Measurements from ENCODE around the gene TMEM221. TPM values are rescaled to one million over a fixed set of nuclear protein-coding genes. Genes with fewer than 3 reads are reported as not detected.

The TMEM221 gene
- total RNA-seq, 1 donor from 2014 or later = not detected

DNA sequence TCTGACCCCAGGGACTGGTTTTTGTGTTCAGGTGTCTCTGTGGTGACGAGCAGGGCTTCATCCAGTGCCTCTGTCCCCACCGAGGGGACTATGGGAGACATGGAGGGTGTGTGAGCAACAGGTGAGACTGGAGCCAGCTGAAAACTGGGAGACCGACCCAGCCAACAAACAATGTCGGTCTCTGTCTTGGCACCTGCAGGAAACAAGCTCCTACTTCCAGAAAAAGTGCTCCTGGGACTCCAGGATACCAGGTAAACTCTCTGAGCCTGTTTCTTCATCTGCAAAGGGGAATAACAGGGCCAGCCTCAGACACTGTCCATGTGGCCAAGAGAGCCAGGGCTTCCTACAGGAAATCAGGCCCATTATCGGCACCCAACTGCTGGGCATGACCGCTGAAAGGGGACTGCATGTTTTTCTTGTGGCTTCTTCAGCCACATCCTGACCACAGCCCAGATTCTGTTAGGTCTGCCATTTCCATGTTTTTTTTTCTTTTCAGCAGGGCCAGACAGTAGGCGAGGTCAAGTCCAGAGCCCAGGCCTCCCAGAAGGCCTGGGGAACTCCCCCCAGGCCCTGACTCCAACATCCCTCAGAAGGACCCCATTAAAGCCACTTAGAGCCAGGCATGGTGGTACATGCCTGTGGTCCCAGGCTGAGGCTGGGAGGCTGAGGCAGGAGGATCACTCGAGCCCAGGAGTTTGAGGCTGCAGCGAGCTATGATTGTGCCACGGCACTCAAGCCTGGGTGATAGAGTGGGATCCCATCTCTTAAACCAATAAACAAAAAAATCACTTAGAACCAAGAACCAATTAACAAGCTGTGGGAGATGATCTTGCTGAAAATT is 42.2 kb downstream of the TMEM221 start:
- H3K36me3 Mint-ChIP-seq (ENCODE audit: low read depth) = peaks cover 32% of the 10 kb centered on the region

DNA sequence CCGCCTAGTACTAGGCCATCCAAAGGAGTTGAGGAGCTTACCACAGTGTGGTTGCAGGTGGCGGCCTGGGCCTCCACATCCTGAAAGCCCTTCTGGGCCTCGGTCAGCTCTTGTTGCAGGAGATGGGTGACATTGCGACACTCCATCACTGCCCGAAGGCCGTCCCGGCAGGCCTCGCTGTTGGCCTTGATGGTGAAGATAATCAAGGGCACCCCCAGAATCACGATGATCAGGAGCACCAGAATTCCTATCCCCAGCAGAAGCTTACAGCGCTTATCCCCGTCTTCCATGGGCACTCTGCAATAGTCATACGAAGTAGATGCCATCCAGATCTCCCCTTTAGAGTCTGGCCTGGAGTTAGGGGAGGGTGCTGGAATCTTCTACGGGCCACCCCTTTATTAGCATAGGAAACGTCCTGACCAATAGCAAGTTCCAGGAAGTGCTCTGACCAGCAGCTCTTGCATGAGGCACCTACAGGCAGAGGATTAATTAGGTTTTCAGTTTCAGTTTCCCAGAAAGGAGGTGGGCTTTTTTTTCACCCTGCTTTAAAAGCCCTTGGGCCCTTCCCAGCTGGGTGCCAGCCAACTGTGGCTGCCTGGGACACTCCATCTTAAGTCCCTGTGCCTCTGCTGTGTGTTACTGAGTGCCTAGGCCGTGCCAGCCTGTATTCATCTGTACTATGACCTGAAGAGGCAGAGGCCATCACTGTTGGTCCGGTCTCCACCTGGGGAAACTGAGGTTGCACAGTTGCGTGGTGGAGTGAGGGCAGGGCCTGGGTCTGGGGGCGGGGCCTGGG is 43.0 kb downstream of the TMEM221 start, which contains the start of gene BST2:
Gene BST2, minus strand, starts transcription at position 381 of the 796 bp plus-strand sequence. Its CDS starts 55 bp downstream, at position 326.
- Mint-ChIP-seq H3K9me3 (no peaks in the 10 kb centered on the region), H3K36me3 (ENCODE audit: low read depth) (peaks cover 37% of the 10 kb centered on the region), H3K27me3 (no peaks in the 10 kb centered on the region), H3K4me1 (peaks cover 49% of the 10 kb centered on the region), H3K4me3 (peak within 1 kb of the TSS; percentile 92), H3K27ac (peak within 1 kb of the TSS; percentile 93)
- ATAC-seq (ENCODE audit: low read depth) (peak; percentile 86), DNase-seq (peak; percentile 42)
- ChIA-PET CTCF (interaction anchor here (1.1 kb wide), 1 partner anchor 14 kb away, joined by 5 read pairs; the partner anchor contains the start of gene MVB12A), POLR2A (interaction anchor here (0.5 to 3.3 kb wide), 23 partner anchors 10 to 942 kb away, joined by 3 to 60 read pairs (median 4); partner anchors contain the start of genes BABAM1, CCDC194, MVB12A and PGLS)
- TF ChIP-seq, protein P1, sequence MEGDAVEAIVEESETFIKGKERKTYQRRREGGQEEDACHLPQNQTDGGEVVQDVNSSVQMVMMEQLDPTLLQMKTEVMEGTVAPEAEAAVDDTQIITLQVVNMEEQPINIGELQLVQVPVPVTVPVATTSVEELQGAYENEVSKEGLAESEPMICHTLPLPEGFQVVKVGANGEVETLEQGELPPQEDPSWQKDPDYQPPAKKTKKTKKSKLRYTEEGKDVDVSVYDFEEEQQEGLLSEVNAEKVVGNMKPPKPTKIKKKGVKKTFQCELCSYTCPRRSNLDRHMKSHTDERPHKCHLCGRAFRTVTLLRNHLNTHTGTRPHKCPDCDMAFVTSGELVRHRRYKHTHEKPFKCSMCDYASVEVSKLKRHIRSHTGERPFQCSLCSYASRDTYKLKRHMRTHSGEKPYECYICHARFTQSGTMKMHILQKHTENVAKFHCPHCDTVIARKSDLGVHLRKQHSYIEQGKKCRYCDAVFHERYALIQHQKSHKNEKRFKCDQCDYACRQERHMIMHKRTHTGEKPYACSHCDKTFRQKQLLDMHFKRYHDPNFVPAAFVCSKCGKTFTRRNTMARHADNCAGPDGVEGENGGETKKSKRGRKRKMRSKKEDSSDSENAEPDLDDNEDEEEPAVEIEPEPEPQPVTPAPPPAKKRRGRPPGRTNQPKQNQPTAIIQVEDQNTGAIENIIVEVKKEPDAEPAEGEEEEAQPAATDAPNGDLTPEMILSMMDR (IDR thresholded peaks at IDR 0.05) = no peak
- intact Hi-C loops (cut with micrococcal nuclease) = loop anchor here (1.0 to 5.0 kb wide), 5 partner anchors 14 to 107 kb away; partner anchors contain the start of genes PGLS and TMEM221

More for the DNA sequence above, 42.2 kb downstream of the TMEM221 start:
- intact Hi-C loops (cut with micrococcal nuclease) = loop anchor here (5.0 kb wide), 2 partner anchors 41 to 106 kb away; partner anchors contain the start of genes PGLS and TMEM221
- peak overlapping the region; percentile 92 for H3K4me3 Mint-ChIP-seq
- POLR2A ChIA-PET = interaction anchor here (0.5 to 3.3 kb wide), 14 partner anchors 8 to 453 kb away, joined by 3 to 60 read pairs (median 5); partner anchors contain the start of genes BABAM1, MVB12A, RPL18A and SLC27A1
- TF ChIP-seq, protein P1 (IDR thresholded peaks at IDR 0.05) = no peak
- peak; percentile 23 for ATAC-seq (ENCODE audit: low read depth)
- CTCF ChIA-PET = interaction anchor here (1.9 kb wide), 1 partner anchor 59 kb away, joined by 7 read pairs; no protein-coding TSS in a partner anchor
- peak overlapping the region; percentile 93 for H3K27ac Mint-ChIP-seq
- no peaks in the 10 kb centered on the region for H3K27me3 Mint-ChIP-seq
- no peaks in the 10 kb centered on the region for H3K9me3 Mint-ChIP-seq
- DNase-seq = no peak
- H3K4me1 Mint-ChIP-seq = peaks cover 49% of the 10 kb centered on the region

DNA sequence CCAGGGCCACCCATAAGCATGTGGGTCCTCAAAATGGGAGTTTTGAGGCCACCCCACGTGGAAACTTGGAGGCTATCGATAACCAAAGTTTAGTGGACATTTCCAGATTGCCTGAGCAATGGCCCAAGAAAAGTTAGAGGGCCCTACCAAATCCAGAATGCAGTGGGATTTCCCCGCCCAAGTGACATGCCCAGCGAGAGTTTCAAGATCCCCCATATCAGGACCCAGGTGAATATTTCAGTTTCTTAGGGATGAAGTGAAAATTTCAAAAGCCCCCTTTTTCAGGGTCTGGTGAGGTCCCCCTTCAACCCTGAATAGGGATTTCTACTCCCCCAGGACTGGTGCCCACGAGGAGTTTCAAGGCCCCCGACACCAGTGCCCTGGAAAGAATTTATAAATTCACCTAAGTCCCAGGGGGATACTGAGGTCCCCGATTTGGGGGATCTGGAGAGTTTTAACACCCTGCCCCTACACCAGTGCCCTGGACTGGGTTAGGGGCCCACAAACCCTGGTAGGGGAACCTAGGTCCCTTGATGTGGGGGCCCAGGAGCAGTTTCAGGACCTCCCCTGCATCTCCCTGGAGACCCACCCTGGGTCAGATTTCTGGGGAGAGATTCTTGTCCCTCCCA is 43.7 kb downstream of the TMEM221 start:
- ATAC-seq (ENCODE audit: low read depth) (no peak), DNase-seq (no peak)
- Mint-ChIP-seq H3K27ac (peak overlapping the region; percentile 93), H3K4me3 (peak overlapping the region; percentile 92), H3K27me3 (no peaks in the 10 kb centered on the region), H3K36me3 (ENCODE audit: low read depth) (peaks cover 41% of the 10 kb centered on the region), H3K9me3 (no peaks in the 10 kb centered on the region), H3K4me1 (peaks cover 49% of the 10 kb centered on the region)
- CTCF ChIA-PET = interaction anchor here (1.1 kb wide), 1 partner anchor 15 kb away, joined by 5 read pairs; the partner anchor contains the start of gene MVB12A
- intact Hi-C loops (cut with micrococcal nuclease) = loop anchor here (1.0 to 5.0 kb wide), 5 partner anchors 13 to 108 kb away; partner anchors contain the start of genes PGLS and TMEM221
- POLR2A ChIA-PET = interaction anchor here (0.5 to 3.3 kb wide), 18 partner anchors 9 to 984 kb away, joined by 3 to 60 read pairs (median 4); partner anchors contain the start of genes BABAM1, CCDC194, MVB12A and PGLS
- TF ChIP-seq, protein P1 (IDR thresholded peaks at IDR 0.05) = no peak

DNA sequence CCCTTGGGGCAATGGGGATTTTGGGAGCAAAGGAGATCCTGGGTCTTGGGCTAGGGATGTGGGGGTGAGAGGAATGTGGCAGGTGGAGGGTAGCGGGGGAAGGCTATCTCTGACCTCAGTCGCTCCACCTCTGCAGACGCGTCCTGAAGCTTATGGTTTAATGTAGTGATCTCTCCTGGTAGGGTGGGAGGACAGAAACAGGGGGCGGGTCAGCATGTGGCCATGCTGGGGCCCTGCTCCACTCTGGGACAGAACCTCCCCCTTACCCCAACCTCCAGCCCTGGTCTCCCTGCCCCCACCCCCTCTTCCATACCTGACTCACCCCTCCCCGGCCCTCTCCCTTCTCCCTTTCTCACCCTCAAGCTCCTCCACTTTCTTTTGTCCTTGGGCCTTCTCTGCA is 44.5 kb downstream of the TMEM221 start:
- Mint-ChIP-seq H3K27me3 (no peaks in the 10 kb centered on the region), H3K4me1 (peaks cover 48% of the 10 kb centered on the region), H3K4me3 (peak overlapping the region; percentile 92), H3K27ac (peak overlapping the region; percentile 93), H3K9me3 (no peaks in the 10 kb centered on the region), H3K36me3 (ENCODE audit: low read depth) (peaks cover 42% of the 10 kb centered on the region)
- ChIA-PET CTCF (no interaction called here), POLR2A (interaction anchor here (0.6 to 1.1 kb wide), 3 partner anchors 44 to 985 kb away, joined by 3 to 6 read pairs (median 3); no protein-coding TSS in a partner anchor)
- TF ChIP-seq, protein P1 (IDR thresholded peaks at IDR 0.05) = no peak
- intact Hi-C loops (cut with micrococcal nuclease) = loop anchor here (2.0 kb wide), 1 partner anchor 65 kb away; no protein-coding TSS in a partner anchor
- no peak for ATAC-seq (ENCODE audit: low read depth)
- no peak for DNase-seq

All from activated B cell treated with CpG ODN at 0.5 μM for 24 hours (primary cell).